HS-5 (cell line): Measurements from ENCODE around the gene ROR2.

Source experiments
- DNase-seq: peaks from one replicate; pipeline ENCODE4 v3.0.0-alpha.2; 2012; ENCODE audit warnings: low read depth

ROR2 gene

DNA sequence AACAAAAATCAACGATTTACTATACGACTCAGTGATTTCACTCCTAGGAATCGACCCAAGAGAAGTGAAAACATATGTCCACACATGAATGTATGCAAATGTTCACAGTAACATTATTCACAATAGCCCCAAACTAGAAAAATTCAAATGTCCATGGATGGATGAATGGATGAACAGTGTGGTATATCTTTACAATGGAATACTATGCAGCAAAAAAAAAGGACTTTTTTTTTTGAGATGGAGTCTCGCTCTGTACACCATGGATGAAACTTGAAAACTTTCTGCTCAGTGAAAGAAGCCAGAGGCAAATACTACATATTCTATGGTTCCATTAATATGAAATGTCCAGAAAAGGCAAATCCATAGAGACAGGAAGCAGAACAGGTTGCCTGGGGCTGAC is 233.8 kb downstream of the ROR2 start:
- no peak for DNase-seq

DNA sequence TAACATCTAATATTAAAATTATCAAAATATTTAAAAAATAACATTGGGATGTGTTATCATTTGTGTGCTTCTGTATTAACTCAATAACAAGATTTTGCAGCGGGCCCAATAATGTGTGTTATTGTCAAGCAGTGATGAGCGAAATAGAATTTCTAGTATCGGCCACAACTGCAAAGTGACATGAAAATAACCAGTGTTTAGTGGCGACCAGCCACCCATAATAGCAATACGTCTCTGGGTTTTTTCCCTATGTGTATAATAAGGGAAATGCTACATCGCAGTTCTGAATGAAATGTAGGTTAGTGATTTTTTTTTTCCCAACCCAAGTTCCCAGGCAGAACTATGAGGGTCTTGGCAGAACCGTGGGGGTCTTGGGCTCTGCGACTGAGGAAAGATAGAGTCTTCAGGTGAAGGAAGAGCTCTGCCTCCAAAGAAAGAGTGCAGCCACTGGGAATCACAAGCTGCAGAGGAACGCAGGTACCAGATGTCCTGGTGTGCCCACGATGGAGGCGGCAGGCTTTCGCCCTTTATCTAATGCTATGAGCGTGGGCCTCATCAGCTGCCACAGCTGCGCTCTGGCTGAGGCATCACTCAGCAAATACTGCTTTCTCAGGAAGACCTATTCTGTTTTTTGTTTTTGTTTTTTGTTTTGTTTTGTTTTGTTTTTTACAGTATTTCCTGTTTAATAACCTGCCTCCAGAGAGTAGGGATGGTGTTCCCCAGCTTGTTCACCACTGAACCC is 235.0 kb downstream of the ROR2 start:
- DNase-seq, result no peak

DNA sequence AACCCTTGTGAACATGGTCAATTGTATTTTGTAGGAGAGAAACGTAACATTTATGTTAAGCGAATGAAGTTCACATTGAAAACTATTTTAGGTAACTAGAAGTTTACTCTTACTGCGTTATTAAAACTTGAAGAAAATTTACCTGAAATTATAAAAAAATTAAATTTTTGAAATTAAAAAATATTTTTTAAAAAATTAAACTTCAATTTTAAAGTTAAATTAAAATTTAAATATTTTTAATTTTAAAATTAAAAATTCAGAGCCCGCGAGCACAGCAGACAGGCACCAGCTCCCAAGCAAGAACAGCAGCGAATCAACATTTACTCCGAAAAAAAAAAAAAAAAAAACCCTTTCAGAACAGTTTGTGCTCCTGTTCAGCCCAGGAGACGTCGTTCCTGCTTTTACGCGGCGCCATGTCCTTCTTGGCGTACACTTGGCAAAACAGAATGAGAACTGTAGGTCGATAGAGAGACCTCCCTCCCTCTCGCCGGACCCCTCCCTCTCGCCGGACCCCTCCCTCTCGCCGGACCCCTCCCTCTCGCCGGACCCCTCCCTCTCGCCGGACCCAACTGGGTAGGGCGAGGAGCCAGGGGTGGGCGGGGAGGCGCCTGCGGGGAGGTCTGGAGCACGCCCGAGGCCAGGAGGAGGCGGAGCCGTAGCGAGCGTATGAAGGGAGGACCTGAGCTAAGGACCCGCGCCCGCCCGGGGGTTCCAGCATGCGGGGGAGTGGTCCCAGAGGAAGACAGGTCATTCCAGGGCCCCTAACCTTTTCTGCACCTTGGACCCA is 235.8 kb downstream of the ROR2 start:
- DNase-seq, result no peak

GRCh38 chr9:91712811-91713210 is 237.2 kb downstream of the ROR2 start:
- no peak for DNase-seq

- no peak for DNase-seq
Measured at GRCh38 chr9:91711755-91712601, 238.1 kb downstream of the ROR2 start.

DNA sequence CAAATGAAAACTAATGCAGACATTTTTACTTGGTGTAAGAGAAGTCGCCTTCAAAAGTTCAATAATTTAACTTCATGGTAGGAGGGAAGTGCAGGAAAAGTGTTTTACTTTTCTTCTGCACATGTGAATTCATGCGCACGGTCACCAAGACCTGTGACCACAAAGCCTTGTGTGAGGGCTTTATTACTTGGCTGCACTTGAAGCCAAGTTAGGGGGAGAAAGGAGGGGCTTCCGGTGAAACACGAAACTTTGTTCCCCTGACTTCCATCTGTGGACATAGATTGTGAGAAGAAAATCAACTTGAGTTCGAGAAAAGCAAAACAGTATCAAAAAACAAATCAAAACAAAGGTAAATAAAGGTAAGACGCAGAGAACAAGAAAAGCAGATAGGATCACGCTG is 239.9 kb downstream of the ROR2 start:
- no peak for DNase-seq

DNA sequence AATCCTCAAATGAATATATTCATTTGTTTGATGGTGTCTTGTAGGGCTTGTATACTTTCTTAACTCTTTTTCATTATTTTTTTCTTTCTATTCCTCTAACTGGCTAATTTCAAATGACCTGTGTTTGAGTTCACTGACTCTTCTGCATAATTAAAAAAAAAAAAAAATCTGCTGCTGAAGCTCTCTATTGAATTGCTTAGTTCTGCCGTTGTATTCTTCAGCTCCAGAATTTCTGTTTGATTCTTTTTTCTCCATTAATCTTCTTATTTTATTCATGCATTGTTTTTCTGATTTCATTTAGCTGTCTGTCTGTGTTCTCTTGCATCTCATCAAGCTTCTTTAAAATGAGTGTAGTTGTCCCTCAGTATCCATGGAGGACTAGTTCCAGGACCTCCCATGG is 244.6 kb downstream of the ROR2 start:
- DNase-seq, result no peak

GRCh38 chr9:91700475-91700874 is 249.6 kb downstream of the ROR2 start:
- no peak for DNase-seq

- no peak for DNase-seq
Measured at GRCh38 chr9:91698266-91698665, 251.8 kb downstream of the ROR2 start.

GRCh38 chr9:91697201-91697600 is 252.8 kb downstream of the ROR2 start:
- no peak for DNase-seq

DNA sequence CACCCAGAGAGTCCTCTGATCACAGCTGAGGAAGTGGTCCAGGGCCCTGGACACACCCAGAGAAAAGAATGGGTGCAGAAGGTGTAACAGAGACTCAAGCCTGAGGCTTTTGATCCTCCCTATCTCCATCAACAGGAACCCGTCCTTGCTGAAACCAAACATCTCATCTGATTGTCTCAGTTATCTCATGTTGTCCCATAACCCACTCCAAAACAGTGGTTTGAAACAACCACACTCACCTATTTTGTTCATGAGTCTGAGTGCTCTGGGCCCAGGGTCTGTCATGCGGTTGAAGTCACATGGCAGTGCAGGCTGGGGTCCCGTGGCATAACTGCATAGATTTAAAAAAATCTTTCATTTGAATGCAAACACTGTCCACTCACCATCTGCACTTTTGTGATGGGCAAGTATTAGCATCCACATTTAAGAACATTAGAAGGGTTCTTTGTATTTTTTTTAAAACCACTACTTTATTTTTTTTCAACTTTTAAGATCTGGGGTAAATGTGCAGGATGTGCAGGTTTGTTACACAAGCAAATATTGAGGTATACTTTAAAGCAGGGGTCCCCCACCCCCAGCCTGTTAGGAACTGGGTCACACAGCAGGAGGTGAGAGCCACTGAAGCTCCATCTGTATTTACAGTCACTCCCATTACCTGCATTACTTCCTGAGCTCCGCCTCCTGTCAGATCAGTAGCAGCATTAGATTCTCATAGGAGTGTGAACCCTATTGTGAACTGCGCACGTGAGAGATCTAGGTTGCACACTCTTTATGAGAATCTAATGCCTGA is 255.8 kb downstream of the ROR2 start:
- DNase-seq, result no peak

DNA sequence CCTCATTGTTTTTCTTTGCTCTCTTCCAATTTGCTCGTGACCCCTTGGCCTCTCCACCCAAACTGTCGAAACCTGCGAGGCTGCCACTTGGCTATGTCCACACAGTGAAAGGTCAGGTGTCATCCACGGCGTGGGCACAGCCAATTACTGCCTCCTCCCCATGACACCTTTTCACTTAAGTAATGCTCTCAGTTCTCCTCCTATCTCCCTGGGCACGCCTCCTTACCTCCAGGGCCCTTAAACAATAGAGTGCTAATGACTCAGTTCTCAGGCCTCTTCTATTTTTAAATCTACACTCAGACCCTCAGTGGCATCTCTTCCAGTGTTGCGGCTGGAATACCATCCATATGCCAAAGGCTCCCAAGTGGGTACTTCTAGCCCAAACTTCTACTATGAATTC is 256.8 kb downstream of the ROR2 start:
- no peak for DNase-seq

DNA sequence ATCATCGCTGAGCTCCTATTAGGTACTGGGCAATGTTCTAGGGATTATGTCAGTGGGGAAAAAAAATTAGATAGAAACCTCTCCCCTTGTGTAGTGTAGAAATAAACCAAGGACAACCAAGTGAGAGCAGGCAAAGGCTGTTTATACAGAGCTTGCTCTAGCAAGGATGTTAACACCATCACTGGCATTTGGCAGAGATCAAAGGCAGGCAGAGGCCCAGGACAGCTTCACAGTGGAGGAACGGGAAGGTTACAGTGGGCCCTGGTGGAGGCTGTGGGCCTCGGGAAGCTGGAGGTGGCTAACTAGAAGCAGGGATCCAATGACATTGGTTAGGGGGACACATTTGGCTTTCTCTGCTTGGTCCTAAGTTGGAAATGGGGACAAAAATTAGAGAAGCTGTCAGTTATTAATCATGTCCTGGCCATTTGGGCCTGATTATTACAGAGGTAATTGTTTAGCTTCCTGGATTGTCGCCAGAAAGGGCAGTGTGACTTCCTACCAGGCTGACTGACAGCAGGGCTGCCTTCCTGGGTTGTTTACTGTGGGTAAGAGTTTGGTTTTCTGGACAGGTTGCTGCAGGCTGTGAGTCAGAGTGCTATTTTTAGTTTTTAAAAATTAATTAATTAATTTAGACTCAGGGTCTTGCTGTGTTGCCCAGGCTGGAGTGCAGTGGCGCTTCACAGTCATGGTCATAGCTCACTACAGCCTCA is 259.3 kb downstream of the ROR2 start:
- no peak for DNase-seq

DNA sequence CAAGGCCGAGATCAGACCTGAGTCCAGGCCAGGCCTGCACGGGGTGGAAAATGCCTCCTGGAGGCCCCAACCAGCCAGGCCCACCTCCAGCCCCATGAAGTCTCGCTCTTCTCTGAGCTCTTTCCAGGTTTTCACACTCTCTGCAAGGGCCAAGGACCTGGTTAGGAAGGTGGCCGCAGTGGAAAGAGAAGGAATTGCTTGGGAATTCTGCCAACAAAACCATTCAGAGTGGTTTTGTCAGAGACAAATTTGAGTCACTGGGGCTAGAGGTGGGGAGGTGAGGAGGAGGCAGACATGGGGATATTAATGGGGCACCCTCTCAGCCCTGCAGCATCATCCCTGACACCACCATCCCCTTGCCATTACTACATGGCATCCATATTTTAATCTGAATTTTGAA is 261.0 kb downstream of the ROR2 start:
- no peak for DNase-seq

DNA sequence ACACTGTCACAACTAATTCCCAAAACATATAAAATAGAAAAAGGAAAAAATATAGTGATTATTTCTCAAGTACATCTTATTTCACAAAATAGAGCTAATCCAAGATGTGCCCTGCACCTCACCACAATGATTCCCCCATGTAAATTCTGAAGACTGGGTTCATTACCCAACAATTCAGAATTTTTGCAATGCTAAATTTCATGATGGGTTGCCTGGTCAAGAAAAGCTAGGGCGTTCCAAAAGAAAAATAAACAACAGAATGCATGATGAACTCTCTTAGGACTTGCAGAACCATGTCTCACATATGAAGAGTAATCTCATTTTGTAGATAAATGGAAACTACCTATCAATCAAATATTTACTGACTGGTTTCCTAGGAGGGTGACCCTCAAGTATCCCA is 266.8 kb downstream of the ROR2 start:
- DNase-seq, result no peak

- no peak for DNase-seq
Measured at GRCh38 chr9:91682806-91683205, 267.2 kb downstream of the ROR2 start.

DNA sequence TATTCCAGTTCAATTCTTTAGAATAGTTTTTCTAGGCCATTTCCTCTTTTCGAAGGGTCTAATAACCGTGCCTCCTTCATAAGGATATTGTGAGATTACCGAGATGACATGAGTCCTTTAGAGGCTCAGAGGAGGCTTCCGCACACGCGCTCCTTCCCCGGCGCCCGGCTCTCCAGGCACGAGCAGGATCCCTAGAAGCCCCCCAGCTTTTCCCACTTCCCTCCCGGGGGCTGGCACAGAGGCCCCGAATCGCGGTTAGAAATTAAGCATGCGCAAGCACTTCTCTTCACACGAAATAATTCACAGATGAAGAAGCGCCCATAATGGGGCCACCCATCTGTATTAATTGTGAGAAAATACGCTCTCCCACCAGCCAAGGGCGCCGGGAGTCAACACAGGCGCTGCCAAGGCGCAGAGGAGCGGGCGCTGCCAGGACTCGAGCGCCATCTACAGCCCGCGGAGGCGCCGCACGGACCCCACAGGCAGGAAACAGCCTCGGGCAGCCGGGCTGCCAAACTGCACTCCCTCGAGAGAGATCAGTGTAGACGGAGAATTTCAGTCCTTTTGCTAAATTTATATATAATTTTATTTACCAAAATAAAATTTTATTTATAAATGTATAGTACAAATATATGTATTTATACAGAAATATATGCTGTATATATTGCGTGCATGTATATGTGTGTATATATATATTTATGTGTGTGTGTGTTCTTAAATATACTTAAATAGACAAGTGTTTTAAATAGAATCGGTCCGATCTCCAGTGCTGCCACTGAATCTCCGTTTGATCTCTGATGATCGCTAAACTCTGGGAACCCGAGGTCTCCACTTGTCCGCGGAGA is 268.3 kb downstream of the ROR2 start:
- DNase-seq, result no peak

- DNase-seq, result no peak
Measured at GRCh38 chr9:91680998-91681397, 269.0 kb downstream of the ROR2 start.

- DNase-seq, result no peak
Measured at GRCh38 chr9:91680106-91680505, 269.9 kb downstream of the ROR2 start.

DNA sequence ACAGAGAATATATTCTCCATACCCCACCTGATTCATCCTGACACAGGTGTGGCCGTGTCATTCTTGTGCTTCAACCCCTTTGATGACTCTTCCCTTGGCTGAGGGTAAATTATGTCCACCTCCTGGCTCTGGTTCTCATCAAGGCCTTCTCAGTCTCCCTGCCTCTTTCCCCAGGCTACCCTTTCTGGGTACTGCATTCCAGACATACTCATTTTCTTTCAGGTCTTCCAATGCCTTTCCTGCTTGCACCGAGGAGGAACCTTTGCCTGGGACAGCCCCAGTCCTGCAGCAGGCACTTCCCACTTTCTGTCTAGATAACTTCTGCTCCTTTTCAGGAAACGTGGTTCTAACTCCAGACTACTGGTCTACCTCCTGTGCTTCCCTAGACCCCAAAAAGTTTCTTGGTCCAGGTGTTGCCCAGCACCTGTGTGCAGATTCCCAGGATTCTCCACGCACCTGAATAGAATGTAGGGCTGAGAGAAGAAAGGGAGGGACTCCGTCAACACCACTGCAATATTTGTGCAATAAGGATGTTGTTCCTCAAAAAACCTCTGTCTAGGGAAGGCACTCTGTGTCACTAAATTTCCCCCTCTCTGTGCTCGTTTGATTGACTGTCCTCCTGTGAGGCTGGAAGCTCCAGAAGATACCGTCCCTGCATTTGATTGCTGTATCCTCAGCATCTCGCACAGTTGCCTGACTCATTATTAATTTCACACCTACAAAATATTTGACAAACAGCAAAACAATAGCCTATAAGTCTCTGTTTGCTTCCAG is 271.0 kb downstream of the ROR2 start:
- DNase-seq, result no peak
